Measurements from ENCODE around the gene ECI2.

- TF ChIP-seq BCL6 (CRISPR knock-in tag; IDR thresholded peaks at IDR 0.05): no peak
- no peak for TF ChIP-seq SIN3A (IDR thresholded peaks at IDR 0.05; ENCODE audit: borderline replicate concordance, low read depth, low read length)
- TF ChIP-seq NFRKB (IDR thresholded peaks at IDR 0.05): no peak
- TF ChIP-seq SP1 (IDR thresholded peaks at IDR 0.05): no peak
- TF ChIP-seq SP1 (CRISPR knock-in tag; IDR thresholded peaks at IDR 0.05): no peak
- TF ChIP-seq MAX (IDR thresholded peaks at IDR 0.05): no peak
- no peak for TF ChIP-seq ZNF224 (CRISPR knock-in tag; IDR thresholded peaks at IDR 0.05)
- no peak for TF ChIP-seq NCOA2 (CRISPR knock-in tag; IDR thresholded peaks at IDR 0.05)
- no peak for TF ChIP-seq HDAC6 (IDR thresholded peaks at IDR 0.05; ENCODE audit: low read depth, low read length)
These were observed 46.7 kb downstream of the ECI2 start for GRCh38 chr6:4088704-4089103.

Measured in HepG2 (cell line).